CD4-positive, alpha-beta T cell treated with Interleukin-15 for 1 hour (primary cell): ENCODE data around the gene TLN1.

ENCODE experiments used
- DNase-seq: peaks from one replicate; pipeline ENCODE4 v3.0.0-alpha.2; 2020

Gene TLN1

DNA sequence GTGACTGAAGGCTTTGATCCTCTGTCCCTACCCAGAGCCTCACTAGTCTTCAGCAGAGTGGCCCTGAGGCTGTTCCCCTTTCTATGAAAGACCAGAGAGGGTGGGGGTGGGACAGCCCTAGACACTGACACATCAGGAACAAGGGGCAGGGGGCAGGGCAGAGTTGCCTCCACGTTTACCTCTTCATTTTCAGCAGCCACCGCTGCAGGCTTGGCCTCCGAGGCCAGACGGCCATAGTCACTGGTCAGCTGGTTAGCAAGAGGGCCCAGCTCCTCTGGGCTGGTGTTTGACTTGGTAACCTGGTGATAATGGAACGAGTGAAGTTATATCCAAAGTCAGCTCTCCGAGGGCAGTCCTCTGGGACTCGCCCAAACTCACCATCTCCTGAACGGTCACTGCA, 26.6 kb downstream of the TLN1 start:
- no peak for DNase-seq

DNA sequence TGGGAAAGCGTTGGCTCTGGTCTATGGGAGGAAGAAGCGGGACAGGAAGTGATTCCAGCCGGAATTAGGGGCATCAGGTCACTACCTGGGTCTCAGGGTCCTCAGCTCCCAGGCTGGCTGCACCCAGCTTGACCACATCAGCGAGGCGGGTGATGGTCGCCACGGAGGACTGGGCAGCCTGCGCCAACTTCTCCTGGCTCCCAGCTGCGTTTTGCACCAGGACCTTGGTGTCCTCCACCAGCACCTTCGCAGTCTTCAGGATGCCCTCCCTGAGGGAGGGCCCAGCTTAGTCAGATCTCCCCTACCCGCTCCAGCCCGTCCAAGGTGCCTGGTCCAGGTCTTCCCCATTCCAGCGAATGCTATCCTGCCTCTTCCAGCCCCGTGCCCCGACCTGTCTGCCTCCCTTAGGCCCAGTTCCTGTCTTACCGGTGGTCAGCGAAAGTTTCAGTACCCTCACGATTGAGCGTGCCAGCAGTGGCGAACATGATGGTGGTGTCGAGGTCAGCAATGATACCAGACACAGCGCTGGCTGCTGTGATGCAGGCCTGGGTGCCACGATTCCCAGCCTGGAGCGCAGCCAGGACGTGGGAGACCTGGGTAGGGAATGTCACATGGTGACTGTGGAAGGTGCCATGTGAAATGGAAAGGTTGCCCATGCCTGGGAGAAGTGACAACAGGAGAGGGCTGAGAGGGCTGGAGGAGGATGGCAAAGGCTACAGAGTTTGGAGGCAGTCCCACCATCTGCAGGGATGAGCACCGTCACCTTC, 27.9 kb downstream of the TLN1 start:
- DNase-seq, result no peak

DNA sequence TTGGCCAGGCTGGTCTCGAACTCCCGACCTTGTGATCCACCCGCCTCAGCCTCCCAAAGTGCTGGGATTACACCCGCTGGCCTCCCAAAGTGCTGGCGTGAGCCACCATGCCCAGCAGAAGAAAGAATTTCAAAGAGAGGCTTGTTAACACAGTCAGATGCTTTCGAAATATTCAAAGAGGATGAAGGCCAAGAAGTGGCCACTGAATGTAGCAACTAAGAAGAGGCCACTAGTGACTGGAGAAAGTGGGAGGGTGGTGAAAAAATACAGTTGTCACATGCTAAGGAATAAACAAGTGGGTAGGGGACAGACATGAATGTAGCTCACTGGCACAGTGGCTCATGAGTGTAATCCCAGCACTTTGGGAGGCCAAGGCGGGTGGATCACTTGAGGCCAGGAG, 29.3 kb downstream of the TLN1 start:
- no peak for DNase-seq

DNA sequence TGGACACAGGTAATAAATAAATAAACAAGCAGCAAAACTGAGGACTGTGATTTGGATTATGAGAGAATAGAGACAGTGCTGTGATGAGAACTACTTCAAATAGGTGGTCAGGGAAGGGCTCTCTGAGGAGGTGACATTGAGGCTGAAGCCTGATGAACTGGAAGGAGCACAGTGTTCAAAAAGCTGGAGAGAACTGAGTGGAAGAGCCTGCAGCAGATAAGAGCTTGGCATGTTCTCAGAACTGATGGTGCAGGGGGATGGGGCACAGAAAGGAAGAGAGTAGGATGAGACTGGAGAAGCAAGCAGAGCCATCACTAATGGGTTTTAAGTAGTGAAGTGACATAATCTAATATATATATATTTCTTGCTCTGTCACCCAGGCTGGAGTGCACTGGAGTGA, 31.1 kb downstream of the TLN1 start:
- DNase-seq, result no peak

DNA sequence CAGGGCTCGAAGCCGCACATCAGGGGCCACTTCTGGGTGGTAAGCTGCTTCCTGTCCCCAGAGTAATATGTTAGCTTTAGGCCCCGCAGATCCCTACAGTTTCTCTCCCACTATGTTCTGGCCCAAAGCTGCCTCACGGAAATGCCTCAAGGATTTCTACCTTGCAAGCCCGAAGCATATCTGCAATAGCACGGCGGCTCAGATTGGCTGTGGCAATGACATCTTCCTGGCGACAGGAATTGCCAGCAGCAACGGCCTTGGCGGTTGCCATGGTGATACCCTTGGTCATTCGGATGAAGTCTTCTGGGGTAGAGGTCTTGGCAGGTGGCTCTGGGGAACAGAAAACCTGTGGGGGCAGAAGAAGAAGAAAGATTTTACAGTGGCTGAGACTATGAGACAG, 32.0 kb downstream of the TLN1 start:
- DNase-seq, result no peak

DNA sequence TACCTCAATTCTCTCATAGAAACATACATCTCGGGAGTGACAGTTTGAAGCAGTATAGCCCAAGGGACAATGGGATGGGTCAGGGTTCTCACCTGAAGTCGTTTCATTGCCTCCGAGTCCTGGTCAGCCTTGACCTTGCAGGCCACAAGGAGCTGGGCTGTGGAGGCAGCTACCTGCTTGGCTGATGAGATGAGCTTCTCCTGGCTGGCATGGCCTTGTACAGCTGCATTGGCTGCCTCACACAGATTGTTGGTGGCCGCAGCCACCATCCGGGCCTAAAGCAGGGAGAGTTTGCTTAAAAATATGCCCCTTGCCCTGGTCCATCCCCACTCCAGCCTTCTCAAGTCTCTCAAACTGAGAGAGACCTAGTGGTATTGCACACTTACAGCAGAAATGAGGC, 33.8 kb downstream of the TLN1 start:
- DNase-seq, result no peak

DNA sequence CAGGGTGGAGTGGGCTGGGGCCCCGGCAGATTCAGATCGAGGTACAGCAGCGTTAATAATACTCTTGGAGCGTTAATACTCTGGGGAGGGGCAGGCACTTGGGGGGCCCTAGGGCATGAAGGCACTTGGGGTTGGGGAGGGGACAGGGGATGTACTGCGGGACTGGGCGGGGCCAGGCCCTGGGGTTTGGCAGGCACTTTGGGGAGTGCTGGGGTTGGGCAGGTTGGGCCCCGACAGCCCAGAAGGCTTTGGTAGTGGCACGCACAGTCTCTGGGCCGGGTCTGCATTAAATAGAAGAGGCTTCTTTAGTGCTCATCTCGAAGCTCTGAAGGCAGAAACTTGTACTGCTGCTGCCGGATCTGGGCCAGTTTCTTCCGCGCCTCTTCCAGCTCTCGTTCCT, 34.5 kb downstream of the TLN1 start:
- no peak for DNase-seq

DNA sequence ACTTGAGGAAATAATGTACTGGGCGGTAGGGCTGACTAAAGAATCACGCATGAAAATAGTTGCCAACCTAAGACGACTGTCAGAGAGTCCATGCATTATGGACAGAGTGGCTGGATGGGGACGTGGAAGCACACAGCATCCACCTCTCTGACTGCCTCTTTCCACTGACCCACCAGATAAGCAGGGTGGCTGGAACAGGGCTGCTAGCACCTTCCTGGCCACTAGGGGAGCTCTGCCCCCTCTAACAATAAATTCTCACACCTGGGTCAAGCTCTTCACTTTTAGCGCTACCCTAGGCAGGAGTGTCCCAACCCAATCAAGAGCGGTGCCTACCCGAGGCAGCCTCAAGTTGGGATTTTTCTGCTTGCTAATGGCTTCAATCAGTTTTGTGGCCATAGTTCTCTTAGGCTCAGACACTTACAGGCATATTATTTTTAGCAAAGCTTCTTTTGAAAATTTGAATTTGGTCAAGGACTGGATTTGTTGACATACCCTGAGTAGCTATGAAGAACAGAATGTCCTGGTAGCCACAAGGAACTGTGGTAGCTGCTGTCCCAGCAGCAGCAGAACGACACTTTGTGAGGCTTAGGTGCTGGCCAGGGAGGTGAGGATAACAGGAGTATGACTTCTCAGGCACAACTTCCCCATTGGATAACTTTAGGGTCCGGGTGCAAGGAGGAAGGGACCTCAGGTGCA, 35.3 kb downstream of the TLN1 start:
- peak; percentile 61 for DNase-seq

DNA sequence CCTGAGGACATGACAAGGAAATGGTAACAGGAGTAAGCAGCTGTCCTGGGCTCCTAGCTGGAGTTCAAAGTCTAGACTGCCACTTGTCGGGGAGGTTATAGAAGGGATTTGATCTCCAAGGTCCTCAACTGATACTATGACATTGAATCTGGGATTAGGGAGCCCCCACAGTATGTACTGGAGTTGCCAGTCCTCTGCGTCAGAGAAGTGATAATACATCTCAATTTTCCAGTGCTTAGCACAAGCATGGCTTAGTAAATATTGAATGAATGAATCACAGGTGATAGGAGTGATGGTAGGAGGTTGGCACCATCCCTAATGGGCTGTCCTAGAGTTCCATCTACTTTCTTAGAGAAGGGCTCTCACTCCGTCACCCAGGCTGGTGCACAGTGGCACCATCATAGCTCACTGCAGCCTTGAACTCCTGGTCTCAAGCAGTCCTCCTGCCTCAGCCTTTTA, 36.0 kb downstream of the TLN1 start:
- no peak for DNase-seq

DNA sequence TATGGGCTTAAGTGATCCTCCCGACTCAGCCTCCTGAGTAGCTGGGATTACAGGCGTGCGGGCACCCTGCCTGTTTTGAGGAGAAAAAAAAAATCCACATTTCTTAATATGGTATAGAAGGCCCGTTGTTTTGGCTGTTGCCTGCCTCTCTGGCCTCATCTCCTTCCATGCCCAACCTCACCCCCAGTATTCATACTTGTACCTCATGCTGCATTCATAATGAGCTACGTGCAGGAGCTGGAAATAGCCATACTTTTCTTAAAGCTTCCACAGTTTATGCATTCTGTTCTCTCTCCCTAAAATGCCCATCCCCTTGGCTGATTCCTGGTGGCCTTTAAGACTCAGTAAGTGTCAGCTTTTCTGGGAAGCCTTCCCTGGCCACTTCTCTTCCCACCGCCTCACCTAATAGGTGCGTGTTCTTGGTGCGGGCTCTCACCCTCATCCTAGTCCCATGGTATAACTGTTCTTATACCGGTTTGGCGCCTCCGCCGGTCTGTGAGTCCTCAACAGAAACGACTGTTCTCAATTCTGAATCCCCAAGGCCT, 40.2 kb downstream of the TLN1 start:
- no peak for DNase-seq

DNA sequence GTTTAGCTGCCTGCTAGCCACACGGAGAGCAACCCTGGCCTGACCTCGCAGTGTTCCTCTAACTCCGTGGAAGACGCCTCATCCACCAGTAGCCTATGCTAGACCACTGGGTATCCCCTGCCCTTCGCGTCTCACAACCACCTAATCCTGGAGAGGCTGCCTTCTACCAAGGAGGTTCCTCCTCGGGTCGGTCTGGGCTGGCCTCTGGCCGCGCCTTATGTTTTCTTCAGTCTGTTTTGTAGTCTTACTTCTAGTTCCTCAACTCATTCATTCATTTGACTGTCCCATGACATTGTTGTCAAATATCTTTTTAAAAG, 40.7 kb downstream of the TLN1 start:
- no peak for DNase-seq

DNA sequence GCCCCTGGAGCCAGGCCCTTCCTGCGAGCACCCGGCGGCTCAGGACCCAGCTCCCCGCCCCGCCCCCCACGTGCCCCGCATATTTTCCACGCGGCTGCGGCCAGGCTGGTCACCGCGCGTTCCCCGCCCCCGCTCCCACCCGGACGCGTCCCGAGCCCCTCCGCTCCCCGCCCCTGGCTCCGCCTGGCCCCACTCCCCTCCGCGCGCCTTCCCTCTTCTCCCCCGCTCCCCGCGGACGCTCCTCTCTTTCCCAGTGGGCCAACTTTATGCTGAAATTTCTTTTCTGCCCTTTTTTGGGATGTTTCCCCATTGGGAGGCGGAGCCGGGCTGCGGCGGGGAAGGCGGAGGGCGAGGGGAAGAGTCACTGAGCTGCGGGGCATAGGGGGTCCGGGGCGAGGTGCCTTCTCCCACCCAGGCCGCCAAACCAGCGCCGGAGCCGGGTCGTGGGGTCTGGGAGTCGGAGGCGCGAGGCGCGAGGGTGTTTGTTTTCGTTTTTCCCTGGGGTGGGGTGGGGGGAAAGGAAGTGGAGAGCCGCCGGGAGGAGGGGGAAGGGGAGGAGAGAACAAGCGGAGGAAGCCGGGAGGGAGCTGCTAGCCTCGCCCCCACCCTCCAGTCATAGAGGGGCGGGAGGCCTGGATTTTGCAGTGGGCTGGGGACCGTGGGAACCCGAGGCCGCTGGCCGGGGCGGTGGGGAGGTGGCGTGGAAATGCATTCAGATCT, 41.2 kb downstream of the TLN1 start:
- no peak for DNase-seq

DNA sequence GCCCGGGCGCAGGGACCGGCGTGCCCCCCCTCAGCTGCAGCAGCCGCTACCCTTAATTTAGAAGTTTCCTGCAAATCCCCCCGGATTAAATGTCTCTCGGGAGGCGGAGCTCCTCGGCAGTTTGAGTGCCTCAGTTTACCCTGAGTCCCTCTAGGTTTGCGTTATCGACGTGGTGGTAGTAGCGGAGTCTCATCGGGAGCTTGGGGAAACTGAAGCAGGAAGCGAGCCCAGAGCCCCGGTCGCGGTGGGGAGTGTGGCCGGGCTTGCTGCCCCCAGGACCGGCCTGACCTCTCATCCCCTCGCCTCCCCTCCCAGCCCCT, 41.7 kb downstream of the TLN1 start:
- no peak for DNase-seq

DNA sequence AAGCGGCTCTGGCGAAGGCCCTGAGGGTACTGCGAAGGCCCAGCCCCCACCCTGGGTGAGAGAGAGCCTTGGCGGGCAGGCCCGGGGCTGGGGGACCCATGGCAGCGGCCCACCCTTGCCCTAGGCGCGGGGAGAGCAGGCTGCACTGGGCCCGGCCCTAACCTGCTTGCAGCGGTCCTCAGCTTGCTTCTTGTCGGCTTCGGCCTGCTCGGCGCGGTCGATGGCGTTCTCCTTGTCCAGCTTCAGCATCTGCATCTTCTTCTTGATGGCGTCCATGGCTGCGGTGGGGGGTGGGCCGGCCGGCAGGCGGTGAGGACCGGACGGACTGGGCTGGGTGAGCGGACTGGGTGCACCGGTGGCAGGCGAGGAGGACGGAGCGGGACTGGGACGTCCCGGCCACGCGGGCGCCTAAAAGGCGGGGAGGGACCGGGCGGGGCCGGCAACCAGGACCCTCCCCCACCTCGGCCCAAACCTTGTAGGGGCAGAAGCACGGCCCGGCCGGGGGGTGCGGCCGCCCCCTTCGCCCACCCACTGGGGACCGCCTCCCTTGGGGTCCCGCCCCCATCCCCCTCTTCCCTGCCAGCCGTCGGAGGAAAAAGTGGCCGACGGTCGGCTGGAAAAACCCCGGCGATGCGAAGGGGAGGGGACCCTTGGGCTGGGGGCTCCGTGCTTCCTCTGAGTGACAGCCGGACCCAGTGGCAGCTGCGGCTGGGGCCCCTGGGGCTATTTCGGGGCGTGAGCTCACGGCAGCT, 42.3 kb downstream of the TLN1 start, which contains the start of gene TPM2:
Gene TPM2, minus strand, starts transcription at position 384 of the 752 bp plus-strand sequence. Its CDS starts 108 bp downstream, at position 276.
- no peak for DNase-seq

DNA sequence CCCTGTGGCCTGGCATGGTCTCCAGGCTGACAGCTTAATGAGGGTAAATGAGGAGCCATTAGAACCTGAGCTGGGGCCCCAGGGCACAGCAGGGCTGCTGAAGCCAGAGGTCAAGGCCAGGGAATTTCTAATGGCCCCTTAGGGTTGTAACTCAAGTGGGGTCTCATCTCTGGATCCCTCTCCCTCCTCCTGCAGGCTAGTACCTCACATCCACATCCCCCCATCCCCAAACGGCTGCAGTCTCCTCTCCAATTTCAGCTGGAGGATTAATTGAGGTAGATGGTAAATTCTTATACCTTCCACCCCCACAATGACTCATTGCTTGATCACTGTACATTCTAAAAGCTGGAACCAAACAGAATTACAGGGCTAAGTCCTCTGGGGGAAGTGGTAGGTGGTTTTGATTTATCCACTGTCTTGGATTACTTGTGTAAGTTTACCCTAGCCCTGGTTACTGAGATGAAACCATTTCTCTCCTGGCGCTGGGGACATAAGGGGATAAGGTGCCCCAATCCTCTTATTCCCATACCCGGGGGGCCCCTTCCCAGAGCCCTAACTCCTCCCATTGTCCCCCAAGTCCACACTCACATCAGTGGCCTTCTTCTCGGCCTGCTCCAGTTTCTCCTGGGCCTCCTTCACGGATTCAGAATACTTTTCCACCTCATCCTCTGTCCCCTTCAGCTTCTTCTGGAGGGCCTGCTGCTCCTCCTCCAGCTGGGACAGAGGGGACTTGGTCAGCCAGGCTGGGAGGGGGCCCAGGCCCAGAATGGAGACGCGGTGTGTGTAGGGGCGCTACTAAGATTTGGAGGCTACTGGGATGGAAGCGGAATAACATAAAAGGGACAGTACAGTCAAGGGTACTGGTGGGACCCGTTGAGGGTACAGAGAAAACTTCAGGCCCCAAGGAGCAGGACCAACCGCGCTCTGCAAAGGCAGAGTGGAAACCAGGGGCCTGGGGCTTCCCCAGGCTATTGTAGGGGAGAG, 43.1 kb downstream of the TLN1 start:
- DNase-seq, result no peak

DNA sequence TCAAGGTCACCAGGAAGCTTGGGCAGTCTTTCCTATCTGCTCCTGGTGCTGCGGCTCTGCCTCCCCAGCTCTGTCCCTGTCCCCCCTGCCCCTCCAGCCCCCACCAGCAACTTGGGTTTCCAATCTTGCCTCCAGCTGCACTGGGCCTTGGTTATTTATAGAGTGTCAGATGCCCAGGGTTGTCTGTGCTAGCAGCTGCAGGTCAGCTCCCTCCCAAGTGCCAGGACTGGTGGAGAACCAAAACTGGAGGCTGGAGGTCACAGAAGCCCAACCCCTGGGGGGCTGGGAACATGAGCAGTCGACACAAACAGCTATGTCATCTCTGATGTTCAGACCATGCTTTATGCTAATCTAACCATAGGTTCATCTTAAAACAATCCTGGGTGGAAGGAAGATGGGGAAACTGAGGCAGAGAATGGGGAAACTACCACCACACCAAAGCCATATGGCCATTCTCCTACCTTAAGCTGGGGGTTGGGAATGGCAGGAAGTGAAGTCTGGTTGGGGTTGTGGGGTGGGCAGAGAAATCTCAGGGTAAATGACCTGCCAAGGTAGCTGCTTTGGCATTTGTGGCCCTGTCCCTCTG, 43.9 kb downstream of the TLN1 start:
- DNase-seq, result no peak

DNA sequence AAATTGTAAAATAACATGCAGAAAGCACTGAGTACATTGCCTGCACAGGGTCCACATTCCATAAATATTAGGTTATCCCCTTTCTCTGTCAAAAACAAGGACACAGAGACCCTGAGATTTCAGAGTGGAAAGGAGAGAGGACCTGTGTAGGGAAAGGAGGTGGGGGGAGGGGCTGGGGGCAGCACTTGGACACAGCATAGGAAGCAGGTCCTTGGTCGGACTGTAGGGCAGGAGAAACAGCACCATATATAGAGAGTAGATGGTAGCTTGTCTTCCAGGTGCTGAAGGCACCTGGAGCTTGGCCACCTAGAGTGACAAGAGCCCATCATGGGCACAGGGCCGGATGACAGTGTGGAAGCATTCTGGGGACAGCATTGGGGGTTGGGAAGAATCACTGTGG, 44.7 kb downstream of the TLN1 start:
- no peak for DNase-seq

DNA sequence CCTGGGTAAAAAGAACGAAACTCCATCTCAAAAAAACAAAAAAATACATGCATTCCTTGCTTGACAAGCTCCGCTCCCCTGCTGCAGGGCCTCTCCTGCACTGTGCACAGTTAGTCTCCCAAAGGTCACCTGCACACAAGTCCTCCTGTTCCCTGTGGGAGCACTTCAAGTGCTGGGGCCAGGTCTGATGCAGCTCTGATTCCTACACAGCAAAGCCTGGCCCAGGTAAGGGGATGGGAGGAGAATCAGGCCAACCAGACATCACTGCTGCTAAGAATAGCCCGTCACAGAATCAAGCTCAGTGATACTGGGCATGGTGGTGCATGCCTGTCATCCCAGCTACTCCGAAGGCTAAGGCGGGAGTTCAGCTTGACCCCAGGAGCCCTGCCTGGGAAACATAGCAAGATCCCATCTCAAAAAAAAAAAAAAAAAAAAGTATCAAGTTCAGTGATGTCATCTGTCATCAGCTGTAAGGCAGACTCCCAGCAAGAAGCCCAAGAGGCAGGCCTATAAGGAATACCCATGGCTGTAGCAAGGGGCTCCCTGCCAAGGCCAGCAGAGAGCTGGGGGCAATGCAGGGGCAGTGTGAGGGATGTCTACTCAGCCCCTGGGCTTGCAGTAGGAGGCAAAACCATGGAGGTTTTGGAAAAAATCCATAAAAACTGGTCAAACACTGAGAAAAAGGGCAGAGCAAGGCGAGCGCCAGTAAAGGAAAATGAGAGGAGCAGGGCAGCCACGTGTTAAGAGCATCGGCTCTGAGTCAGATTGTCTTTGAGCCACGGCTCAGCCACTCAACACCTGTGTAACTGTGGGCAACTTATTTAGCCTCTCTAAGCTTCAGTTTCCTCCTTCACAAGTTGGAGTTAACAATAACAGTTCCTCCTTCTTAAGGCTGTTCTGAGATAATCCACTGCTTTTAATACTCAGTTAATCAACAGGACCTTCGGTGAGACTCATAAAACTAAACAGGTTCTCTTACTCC, 45.5 kb downstream of the TLN1 start:
- DNase-seq, result no peak

DNA sequence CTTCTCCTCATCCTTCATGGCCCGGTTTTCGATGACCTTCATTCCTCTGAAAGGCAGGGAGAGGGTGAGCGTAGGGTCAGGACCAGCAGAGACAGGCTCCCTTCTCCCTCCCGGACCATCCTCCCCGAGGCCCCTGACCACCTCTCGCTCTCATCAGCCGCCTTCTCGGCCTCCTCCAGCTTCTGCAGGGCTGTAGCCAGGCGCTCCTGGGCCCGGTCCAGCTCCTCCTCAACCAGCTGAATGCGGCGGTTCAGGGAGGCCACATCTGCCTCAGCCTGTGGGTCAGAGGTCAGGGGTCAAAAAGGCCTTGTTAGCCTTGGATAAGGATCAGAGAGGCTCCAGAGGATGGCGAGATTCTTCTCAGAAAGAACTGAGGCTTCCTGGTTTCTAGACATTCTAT, 46.5 kb downstream of the TLN1 start:
- DNase-seq, result no peak

DNA sequence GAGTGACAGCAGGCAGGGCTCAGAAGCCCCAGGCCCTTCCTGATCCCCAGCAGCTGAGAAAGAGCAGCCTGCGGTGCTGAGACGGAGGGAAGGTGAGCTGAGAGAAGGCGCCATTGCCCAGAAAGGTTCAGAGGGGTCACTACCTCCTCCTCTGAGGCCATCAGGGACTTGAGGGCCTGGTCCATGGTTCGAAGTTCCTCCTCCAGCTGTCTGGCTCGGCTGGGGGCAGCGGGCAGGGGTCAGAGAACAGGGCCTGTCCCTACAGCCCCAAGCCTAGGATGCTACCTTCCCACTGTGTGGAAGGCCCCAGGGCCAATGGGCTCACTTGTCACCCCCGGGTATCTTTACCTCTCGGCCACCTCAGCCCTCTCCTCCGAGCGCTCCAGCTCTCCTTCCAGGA, 47.1 kb downstream of the TLN1 start:
- DNase-seq, result no peak
